WTC11 (cell line): ENCODE data around the gene SYNDIG1.

ENCODE experiments used
- E2F1 ChIP-seq: sonication (generic); formaldehyde crosslinking; IDR thresholded peaks from 2 replicates; pipeline ENCODE4 v1.8.0; 2022; ENCODE audit warnings: mild to moderate bottlenecking, missing genetic modification reagents
- E2F4 ChIP-seq: sonication (generic); formaldehyde crosslinking; IDR thresholded peaks from 2 replicates; pipeline ENCODE4 v1.8.1; 2022; ENCODE audit warnings: low read depth, mild to moderate bottlenecking, moderate library complexity, missing genetic modification reagents, borderline replicate concordance
- FOXJ3 ChIP-seq: sonication (generic); formaldehyde crosslinking; IDR thresholded peaks from 2 replicates; pipeline ENCODE4 v1.9.0; 2021; ENCODE audit warnings: missing genetic modification reagents, mild to moderate bottlenecking, borderline replicate concordance
- IRF2 ChIP-seq: sonication (generic); formaldehyde crosslinking; IDR thresholded peaks from 2 replicates; pipeline ENCODE4 v1.8.0; 2022; ENCODE audit warnings: low read depth, missing genetic modification reagents, borderline replicate concordance
- JAZF1 ChIP-seq: fragments of 250-450 bp; sonication (Bioruptor Pico); IDR thresholded peaks from 2 replicates; pipeline ENCODE4 v1.9.0; 2021; ENCODE audit warnings: moderate library complexity, mild to moderate bottlenecking, inconsistent platforms
- MYBL2 ChIP-seq: sonication (generic); formaldehyde crosslinking; IDR thresholded peaks from 2 replicates; pipeline ENCODE4 v1.8.1; 2023; ENCODE audit warnings: mild to moderate bottlenecking, moderate library complexity, missing genetic modification reagents
- SMAD4 ChIP-seq: sonication (generic); formaldehyde crosslinking; IDR thresholded peaks from 2 replicates; pipeline ENCODE4 v1.8.0; 2022; ENCODE audit warnings: mild to moderate bottlenecking, missing genetic modification reagents
- SP1 ChIP-seq: sonication (generic); formaldehyde crosslinking; conservative IDR thresholded peaks from 2 replicates; pipeline ENCODE4 v1.8.1; 2022; ENCODE audit warnings: missing genetic modification reagents
- TEAD1 ChIP-seq: sonication (generic); formaldehyde crosslinking; IDR thresholded peaks from 2 replicates; pipeline ENCODE4 v1.8.0; 2022; ENCODE audit warnings: mild to moderate bottlenecking, missing genetic modification reagents
- ZNF423 ChIP-seq: fragments of 250-450 bp; sonication (Bioruptor Pico); IDR thresholded peaks from 2 replicates; pipeline ENCODE4 v2.1.2; 2022; ENCODE audit warnings: mild to moderate bottlenecking, moderate library complexity
- TF ChIP-seq, protein P1 (sequence below): fragments of 200-600 bp; IDR thresholded peaks from 2 replicates; pipeline ENCODE4 v1.8.0; 2022; ENCODE audit warnings: antibody characterized with exemption
- TF ChIP-seq, protein P2 (sequence below): sonication (generic); formaldehyde crosslinking; IDR thresholded peaks from 2 replicates; pipeline ENCODE4 v1.8.1; 2023; ENCODE audit warnings: mild to moderate bottlenecking, missing genetic modification reagents, moderate library complexity
- TF ChIP-seq, protein P3 (sequence below): sonication (generic); formaldehyde crosslinking; IDR thresholded peaks from 2 replicates; pipeline ENCODE4 v1.8.1; 2022; ENCODE audit warnings: low read depth, missing genetic modification reagents, borderline replicate concordance

- TF ChIP-seq, protein P1, sequence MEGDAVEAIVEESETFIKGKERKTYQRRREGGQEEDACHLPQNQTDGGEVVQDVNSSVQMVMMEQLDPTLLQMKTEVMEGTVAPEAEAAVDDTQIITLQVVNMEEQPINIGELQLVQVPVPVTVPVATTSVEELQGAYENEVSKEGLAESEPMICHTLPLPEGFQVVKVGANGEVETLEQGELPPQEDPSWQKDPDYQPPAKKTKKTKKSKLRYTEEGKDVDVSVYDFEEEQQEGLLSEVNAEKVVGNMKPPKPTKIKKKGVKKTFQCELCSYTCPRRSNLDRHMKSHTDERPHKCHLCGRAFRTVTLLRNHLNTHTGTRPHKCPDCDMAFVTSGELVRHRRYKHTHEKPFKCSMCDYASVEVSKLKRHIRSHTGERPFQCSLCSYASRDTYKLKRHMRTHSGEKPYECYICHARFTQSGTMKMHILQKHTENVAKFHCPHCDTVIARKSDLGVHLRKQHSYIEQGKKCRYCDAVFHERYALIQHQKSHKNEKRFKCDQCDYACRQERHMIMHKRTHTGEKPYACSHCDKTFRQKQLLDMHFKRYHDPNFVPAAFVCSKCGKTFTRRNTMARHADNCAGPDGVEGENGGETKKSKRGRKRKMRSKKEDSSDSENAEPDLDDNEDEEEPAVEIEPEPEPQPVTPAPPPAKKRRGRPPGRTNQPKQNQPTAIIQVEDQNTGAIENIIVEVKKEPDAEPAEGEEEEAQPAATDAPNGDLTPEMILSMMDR: no peak
- TF ChIP-seq E2F1 (CRISPR knock-in tag) (no peak), SP1 (CRISPR knock-in tag) (no peak), TEAD1 (CRISPR knock-in tag) (no peak), E2F4 (CRISPR knock-in tag) (no peak), MYBL2 (CRISPR knock-in tag) (no peak), FOXJ3 (no peak), IRF2 (no peak), JAZF1 (CRISPR knock-in tag) (no peak), ZNF423 (CRISPR knock-in tag) (no peak), SMAD4 (CRISPR knock-in tag) (no peak)
- TF ChIP-seq, protein P2, sequence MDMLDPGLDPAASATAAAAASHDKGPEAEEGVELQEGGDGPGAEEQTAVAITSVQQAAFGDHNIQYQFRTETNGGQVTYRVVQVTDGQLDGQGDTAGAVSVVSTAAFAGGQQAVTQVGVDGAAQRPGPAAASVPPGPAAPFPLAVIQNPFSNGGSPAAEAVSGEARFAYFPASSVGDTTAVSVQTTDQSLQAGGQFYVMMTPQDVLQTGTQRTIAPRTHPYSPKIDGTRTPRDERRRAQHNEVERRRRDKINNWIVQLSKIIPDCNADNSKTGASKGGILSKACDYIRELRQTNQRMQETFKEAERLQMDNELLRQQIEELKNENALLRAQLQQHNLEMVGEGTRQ (CRISPR knock-in tag): no peak
- TF ChIP-seq, protein P3, sequence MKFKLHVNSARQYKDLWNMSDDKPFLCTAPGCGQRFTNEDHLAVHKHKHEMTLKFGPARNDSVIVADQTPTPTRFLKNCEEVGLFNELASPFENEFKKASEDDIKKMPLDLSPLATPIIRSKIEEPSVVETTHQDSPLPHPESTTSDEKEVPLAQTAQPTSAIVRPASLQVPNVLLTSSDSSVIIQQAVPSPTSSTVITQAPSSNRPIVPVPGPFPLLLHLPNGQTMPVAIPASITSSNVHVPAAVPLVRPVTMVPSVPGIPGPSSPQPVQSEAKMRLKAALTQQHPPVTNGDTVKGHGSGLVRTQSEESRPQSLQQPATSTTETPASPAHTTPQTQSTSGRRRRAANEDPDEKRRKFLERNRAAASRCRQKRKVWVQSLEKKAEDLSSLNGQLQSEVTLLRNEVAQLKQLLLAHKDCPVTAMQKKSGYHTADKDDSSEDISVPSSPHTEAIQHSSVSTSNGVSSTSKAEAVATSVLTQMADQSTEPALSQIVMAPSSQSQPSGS (CRISPR knock-in tag): no peak
Measured at GRCh38 chr20:24504331-24505285, 35.2 kb downstream of the SYNDIG1 start.
